HG03432 (cell line): ENCODE measurements around the gene ZIC1.

ENCODE experiments used
- ATAC-seq: cut with Tn5 transposase; IDR thresholded peaks from one replicate; pipeline ENCODE4 v1.9.1; 2021; ENCODE audit warnings: mild to moderate bottlenecking, moderate library complexity; ENCODE audit not compliant: unreplicated experiment

ZIC1 gene

DNA sequence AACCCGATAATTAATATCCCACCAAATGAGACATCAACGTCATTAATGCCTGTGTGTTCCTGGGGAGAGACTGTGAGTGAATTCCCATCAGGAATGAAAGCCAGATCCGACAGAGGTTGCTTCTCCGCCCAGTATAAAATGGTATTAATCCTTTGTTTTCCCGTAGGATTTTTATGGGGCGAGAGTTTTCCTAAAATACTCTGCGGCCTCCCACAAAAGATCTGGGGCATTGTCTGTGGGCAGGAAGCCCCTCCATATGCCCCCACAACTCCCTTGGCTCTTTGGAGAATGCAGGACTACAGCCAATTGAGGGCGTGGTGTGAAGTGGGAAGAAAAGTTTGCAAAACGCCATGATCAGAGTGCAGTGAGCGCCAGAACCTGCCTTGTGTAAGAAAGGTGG is 29.5 kb upstream of the ZIC1 start:
- ATAC-seq = no peak

DNA sequence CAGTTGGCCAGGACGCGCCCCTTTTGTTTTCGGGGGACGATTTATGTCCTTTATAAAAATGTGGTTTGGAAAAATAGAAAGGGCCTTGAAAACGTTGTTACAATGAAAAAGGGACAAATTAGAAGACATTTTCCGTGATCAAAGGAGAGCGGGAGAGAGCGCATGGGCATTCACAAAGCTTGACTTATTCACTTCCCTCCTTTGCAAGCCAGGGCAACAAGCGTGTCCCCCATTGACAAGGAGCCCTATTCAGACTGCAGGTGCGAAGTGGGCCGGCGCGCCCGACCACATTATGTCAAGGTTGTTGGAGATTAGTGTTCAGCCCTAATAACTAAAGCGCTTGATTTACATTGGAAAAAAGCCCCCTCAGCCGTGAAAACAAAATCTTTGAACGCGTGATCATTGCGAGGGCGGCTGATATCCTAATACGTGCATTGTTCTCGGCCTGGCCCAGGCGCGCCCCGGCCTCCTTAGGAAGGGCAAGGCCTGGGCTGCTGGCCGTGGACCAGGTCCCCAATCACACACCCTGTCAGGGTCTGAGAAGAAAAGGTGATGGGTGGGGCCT is 28.7 kb upstream of the ZIC1 start:
- ATAC-seq = no peak

DNA sequence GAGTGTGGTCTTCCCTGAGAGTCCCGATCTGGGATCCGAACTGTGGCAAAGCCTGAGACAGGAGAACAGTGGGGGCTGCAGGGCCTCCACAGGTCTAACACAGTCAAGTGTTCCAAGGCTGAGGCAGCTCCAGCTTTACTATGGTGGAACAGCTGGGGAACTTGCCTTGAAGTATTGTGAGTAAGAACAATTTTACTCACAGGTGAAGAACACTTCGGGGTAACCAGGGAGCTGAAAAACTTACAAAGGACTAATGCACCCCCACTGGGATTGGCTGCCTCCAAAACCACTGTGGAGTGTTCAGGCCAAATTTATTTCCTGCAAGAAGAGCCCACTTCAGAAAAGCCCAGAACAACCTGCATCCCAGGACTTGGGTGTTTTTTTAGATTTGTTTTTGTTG is 28.2 kb upstream of the ZIC1 start:
- no peak for ATAC-seq

DNA sequence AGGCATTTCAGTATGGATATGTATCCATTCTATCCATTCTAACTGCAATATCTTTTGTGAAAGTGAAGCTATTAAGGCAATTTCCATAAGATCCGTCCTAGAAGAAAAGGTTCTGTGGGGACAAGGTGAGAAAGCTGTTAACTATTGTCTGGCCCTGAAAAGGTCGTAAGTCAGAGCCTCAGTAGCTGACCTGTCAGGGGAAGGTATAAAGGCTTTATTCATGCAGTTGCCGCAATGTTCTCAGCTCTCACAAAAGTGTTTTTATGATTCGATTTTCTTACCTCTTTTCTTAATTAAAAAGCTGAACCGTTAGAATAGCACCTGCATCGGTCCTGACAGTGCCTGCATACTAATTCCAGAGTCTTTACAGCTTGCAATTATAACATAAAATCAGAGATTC is 27.6 kb upstream of the ZIC1 start:
- no peak for ATAC-seq

DNA sequence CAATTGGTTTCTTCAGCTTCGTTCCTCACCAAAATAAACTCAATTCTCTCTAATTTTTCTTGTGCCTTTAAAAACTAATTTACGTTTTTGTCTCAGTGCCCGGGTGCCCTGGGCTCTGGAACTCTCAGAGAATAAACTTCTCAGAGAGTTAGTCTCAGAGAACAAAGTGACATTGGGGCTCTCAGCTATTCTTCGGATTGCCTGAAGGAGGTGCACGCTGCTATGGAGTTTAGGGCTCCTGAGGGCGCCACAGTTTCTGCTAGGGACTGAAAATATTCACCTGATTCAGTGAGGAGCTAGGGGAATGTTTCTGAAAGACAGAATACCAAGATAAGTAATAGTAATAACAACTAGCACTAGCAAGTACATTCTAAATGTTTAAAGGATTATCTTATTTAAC is 25.5 kb upstream of the ZIC1 start:
- ATAC-seq = peak; percentile 59

DNA sequence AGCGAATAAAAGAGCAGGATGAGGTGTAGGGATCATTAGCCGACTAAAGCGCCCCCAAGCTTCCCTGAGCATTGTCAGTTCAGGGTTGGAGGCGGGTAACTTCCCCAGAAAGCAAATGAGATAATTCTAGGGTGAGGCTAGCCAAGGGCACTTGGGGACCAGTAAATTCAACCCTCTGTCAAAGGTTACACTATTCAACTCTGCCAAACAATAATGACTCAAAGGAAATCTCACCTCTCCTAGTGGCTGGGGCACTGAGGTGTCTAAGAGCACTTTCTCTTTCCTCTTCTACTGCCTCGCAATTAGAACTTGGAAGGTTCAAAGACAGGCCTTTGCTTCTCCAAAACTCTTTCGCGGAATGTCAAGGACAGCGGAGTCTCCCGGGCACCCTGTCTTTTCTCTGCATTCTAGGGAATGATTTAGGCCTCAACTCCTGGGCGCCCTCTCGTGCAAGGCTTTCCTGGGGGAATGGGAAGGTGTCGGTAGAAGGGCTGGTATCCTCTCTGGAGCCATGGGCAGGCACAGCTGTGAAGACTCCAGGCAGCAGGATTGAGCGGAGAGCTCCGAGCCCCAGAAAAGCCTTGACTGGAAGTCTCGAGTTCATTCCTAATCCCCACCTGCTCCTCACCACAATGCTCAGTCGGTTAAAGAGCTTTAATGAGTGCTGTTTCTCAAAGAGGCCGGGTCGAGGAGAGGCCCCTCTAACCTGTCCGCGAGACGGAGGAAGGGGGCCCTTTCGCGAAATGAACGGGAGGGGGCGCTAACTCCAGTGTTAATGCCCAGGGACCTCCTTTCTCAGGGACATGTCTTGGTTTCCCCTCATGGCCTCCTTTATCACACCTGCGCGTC is 24.7 kb upstream of the ZIC1 start:
- no peak for ATAC-seq

DNA sequence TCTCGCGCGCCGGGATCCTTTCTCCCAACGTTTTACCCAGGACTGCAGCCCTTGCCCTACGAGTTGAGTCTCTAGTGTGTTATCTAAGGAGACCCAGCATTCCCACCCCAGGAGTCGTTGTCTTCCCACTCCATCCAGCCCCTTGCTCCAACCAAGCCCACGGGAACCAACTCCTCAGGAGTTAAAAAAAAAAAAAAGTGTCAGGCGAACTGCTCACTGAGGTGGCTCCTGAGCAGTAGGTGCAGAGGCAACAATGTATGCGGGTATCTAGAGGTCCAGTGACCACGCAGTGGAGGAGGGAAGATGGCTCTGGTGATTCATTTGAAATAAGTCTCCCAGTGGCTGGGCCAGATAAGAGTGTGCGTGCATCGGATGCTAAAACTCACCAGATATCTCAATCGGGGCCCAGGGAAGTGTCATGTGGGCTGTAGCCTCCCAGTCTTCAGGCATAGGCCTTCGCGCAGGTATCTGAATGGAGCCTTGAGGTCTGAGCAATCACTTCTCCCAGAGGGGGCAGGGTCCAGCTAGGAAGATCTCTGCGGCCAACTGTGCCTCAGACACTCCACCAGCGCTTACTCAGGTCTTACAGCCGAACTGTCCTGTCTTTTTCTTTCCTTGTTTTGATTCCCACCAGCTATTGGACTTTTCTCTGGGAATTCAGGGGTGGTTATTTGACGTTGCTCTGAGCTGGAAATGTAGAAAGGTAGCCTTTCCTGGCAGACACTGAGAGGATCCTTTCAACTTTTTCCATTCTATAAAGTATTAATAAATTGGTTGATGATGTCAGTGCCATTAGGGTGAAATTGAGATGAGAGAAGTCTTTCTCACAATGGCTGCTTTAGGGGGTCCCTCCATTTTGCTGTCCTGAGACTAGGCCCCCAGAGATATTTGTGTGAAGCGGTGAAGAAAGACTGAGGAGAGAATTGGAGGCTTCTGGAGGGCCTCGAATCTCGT is 23.8 kb upstream of the ZIC1 start:
- ATAC-seq = no peak

DNA sequence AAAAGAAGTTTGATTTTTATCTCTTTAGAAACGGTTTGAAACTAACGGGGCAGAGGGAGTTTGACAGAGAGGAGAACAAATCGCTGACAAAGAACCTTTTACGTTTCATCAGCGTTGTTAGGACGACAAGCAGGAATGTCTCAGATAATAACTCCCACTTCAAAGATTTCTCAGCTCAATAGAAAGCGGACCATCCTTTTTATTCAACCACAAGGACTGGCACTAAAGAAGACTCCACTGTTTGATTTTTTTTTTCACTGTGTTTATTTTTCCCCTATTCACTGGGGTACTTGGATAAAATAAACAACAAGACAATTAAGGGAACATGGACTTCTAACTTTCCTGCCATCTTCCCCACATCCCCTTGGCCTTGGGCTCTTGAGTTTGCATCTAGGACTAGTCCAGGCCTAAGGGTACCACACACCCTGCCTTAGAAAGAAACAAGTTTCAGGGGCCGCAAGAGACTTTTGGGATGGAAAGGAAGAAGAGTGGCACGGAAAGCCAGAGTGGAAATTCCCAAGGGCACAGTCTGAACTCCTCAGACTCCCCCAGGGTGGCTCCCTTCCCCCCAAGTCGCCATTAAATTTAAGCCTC is 21.8 kb upstream of the ZIC1 start:
- no peak for ATAC-seq

DNA sequence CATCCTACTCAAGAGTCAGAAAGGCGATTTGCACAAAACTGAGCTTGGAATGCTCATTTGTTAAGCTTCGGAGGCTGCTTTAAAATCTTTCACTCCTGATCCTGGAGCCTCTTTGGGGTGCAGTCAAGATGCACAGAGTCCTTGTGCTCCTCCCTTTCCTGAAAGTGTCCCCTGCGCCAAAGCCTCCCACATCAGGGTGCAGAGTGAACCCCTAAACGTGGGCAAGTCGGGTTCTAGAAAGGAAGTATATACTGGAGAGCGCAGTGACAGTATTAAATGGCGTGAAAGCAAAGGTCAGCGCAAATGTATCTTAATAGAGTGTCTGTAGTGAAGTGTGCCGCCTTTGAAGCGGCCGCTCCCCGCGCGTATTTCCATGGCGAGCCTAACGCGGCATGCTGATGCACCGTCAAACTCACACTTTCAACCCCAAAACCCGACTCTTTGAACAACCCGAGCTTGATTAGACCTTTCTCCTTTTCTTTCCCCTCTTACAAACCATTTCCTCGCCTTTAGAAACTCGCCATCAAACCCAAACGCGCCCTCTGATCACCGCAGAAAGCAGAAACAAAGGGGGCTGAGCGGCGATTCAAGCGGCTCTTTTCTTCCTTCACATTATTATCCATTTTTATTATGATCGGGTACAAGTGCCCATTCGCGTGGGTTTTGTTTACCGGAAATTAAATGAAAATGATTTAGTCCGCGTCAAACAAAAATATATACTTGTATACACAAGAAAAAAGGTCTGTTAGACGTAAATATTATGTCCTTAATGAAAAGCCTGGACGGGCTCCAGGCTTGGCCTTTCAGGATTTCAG is 21.1 kb upstream of the ZIC1 start:
- no peak for ATAC-seq

DNA sequence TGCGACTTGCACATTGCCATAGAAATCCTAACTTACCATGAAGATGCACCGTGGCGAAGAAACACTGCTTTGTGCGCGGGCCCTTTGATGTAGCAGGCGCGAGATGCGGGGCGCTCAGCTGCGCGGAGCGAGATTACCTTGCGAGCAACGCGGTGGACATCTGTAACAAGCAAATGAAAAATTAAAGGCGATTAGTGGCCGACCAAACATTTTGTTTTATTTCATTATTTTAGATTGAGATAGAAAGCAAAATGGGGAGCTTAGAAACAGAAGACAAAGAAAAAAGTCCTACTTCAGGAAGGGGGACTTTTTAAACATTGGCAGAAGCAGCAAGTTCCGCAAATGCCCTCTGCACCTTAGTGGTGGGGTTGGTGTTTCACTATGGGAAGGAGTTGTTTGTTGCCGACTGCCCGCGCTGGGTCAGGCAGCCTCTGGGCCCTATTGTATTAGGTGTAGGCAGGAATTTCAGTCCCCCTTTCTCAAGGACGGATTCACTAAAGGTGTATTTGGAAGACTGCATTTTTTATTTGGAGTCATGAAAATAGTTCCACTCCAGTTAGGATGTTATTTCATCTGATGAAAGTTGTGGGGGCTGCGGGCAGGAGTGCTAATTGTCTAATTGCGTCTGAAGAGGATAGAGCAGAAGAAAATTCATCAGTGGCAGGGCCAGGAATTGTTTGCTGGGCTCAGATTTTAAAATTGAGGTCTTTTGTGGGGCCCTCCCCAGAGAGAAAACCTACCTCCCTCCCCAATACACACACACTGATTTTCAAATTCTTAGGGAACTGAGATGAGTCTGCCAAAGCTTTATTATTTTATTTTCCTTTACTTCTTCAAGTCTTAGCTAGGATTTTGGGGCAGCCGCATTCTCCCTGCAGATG is 20.2 kb upstream of the ZIC1 start:
- no peak for ATAC-seq

DNA sequence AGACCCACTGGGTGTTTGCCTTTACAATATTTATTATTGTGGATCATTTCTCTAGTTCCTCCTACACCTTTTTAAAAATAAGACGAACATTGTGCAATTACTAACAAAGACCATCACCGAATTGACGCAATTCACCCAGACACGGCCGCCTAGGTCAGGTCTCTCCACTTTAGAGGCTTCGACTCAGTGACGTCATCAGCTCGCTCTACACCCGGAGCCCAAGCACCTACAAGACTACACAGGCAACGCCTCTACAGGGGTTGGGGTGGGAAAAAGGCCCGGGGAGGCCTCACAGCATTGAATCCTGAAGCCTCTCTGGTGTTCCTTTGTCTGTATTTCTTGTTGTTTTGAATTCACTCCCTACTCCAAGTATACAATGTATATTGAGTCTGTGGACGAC is 19.4 kb upstream of the ZIC1 start:
- no peak for ATAC-seq

DNA sequence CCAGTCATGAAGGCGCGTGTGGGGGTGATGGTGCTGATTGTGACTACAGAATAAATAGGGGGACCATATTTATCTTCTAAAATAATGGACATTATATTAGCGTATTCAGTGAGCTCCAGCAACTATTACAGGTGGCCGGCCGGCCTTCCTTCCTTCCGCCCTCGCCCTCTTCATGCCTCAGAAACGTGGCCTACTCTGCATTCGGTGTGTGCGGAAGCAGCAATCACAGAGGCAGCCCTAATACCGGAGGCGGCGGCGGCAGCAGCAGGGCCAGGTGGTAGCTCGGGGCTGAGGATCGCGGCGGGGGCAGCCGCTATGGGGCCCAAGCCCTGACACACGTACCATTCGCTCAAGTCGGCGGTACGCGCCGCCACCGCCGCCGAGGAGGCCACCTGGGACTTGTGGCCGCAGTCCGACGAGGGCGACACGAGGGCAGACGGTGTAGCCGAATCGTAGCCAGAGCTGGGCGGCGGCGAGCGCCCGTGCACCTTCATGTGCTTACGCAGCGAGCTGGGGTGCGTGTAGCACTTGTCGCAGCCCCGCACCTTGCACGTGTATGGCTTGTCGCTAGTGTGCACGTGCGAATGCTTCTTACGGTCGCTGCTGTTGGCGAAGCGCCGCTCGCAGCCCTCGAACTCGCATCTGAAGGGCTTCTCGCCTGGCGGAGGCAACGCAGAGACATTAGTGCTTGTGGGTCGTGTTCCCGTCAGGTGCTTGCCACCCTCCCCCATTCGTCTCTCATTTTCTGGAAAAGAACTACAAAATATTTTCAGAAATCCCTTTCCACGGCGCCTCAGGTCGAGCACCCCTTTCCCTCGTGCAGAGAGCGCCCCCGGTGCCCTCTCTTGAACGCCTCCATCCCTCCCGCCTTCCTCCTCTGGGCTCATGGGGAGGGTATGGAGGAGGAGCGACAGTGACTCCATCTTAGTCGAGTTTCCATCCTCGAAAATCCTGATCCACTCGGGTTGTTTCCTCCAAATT is 18.3 kb upstream of the ZIC1 start:
- no peak for ATAC-seq

DNA sequence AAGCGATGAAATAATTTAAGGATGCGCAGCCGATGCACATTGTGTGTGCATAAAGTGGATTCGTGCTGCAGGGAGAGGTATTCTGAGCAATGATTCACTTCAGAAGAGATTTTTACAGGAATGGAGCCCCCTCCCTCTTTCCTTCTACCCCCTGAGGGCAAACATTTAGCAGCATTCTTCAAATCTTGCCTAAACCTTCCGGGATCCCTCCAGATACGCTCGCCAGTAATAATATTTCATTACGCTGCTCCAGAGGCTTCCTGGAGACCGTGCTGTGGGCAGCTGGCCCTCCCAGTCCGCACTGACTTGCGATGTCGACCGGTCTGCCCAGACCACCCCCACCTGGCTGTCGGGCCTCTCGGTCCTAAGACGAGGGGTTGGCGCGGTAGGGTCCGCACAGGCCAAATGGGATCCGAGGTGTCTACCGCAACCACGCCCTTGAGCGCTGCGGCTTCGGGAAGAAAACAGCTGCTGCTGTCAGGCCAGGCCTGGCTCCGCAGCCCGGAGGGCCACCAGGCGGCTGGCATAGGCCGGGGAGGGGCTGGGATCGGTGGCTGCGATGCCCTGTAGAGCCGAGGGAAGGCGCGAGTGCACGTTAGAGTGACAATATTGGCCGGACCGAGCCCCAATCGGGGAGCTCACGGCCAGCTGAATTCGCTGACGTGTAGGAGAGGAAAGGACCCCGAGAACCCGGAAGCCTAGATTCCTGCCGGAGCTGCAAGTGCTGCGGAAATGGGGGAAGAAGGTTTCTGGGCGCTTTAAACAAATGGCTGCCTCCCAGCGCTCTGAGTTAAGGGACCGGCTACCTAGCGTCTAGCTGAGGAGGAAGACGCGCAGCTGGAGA is 17.2 kb upstream of the ZIC1 start:
- peak; percentile 40 for ATAC-seq

DNA sequence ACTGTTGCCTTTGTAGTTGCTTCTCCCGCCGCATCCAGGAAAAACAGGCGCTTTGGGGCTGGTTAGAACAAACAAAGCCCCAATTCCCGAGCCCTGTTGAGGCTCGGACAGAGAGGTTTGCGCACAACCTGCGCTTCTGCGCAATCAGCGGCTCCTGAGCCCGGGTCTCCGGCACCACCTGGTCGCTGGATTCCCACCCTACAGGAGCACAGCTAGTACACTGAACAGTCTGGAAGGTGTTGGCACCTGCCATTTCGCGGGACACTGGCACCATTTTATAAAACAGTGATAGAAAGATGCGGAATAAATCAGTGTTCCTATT is 16.6 kb upstream of the ZIC1 start:
- peak; percentile 9 for ATAC-seq

DNA sequence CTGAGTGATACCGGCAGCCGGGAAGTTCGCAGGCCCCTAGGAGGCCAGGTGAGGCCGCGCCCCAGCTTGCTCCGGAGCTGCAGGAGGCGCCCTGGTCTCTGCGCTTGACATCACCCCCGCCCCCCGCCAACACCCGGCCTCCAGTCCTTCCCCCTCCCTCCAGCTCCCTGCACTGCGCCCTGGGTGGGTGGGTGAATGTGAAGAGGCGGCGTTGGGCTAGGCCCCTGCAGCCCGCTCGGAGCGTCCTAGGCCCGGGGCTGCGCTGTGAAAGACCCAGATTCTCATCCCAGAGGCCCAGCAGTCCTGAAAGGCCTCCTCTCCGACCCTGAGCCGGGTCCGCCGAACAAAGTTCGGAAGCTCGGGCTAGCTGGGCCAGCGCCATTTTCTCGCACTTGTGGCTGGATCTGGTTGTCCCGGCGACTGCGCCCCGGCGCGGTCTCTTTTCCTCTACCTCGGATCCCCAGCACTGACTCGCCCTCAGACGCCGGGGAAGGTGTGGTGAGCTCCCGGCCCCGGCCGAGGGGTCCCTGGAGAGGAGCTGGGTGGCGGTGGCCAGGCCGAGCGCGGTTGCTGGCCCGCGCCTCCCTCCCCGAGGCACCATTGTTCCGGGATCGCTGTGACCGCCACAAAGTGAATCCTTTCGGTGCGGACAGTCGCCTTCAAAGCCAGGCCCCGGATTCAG is 15.8 kb upstream of the ZIC1 start:
- no peak for ATAC-seq

DNA sequence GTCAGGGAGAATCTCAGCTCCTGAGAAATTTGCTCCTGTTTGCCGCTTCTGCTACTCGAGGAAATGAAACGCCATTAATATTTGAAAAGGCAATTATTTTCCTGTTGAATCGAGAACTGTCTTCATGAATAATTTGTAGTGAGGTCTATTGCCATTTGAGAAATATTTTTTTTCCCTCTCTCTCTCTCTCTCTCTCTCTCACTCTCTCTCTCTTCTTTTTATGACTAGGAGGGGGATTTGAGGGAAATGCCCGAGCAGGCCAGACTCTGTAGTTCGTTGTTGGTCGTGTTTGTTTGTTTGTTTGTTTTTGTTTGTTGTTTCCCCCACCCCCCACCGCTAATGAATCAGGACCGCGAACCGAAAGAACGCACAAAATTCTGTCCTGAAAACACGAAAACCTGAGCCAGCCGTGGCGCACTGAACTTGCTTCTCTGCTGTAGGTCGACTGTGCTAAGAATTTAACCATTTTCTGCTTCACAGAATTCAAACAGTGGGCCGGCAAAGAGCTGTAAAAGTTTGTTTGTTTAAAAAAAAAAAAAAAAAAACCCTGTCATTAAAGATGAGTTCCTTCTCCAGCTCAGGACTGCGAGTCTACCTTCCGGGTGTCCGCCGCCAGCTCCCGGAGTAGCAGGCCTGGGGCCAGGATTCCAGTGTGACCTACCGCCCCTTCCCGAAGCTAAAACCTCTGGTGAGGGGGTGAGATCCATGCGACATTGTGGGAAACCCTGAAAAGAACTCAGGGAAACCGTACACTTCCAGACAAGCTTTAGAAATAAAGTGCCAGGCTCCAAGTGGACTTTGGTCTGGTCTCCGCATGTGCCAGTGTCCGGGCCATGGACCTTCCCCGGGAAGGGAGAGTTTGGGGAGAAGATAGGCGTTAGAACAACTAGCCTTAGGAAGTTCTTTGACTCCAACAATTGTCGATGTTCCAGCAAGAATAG is 15.0 kb upstream of the ZIC1 start:
- ATAC-seq = no peak
